Heart right ventricle (tissue), 16 donors: ENCODE measurements around the gene BPIFB3. TPM values are rescaled to one million over a fixed set of nuclear protein-coding genes. Genes with fewer than 3 reads are reported as not detected.

Source experiments
- ATAC-seq, 8 donors: fragments of 200-7000 bp; cut with Tn5 transposase; one replicate each; pipeline ENCODE4 v1.9.1; 2020; ENCODE audit warnings: mild to moderate bottlenecking in 8 of 8, moderate library complexity in 8 of 8, moderate number of reproducible peaks in 1 of 8
- DNase-seq, 2 donors: peaks; one replicate each; pipeline ENCODE4 v3.0.0-alpha.2; 2020
- H3K27ac ChIP-seq, 10 donors: fragments of 200-600 bp; sonication (generic) in 2 of 10; one replicate each; pipeline versions ENCODE4 v1.5.0 to v1.8.0; 2020 to 2022; ENCODE audit warnings: mild to moderate bottlenecking in 3 of 10
- H3K27me3 ChIP-seq, 7 donors: fragments of 200-600 bp; one replicate each; pipeline ENCODE4 v1.8.0; 2021 to 2022; ENCODE audit warnings: mild to moderate bottlenecking in 2 of 7
- H3K36me3 ChIP-seq, 9 donors: fragments of 200-600 bp; sonication (generic) in 1 of 9; one replicate each; pipeline versions ENCODE4 v1.5.0 to v1.8.0; 2020 to 2022; ENCODE audit warnings: mild to moderate bottlenecking in 2 of 9
- H3K4me1 ChIP-seq, 9 donors: fragments of 200-600 bp; sonication (generic) in 1 of 9; one replicate each; pipeline versions ENCODE4 v1.5.0 to v1.8.0; 2020 to 2022; ENCODE audit warnings: mild to moderate bottlenecking in 4 of 9
- H3K4me3 ChIP-seq, 10 donors: fragments of 200-600 bp; sonication (generic) in 2 of 10; one replicate each; pipeline versions ENCODE4 v1.5.0 to v1.8.0; 2020 to 2022; ENCODE audit warnings: mild to moderate bottlenecking in 7 of 10, moderate library complexity in 2 of 10
- H3K9me3 ChIP-seq, 11 donors: fragments of 200-600 bp in 10 of 11; sonication (generic) in 2 of 11; one replicate each; pipeline versions ENCODE4 v1.5.0 to v1.8.0; 2013 to 2022; ENCODE audit warnings: mild to moderate bottlenecking in 2 of 11, control low read depth in 1 of 11, moderate library complexity in 1 of 11
- WGBS, 2 donors: extraction: QIAGEN DNeasy Blood & Tissue Kit; methylation state at CpG; one replicate each; pipeline ENCODE4 v1.1.7; 2013; ENCODE audit warnings: inconsistent platforms in 1 of 2; 5-methylcytosine and 5-hydroxymethylcytosine counted together
- intact Hi-C, 10 donors: fragments of 100-400 bp; cut with DNase I; formaldehyde crosslinking; loops; one replicate each; pipeline versions ENCODE4 v1.11.1 to v1.14.2; 2022
- polyA plus RNA-seq, 2 donors: library from polyadenylated mRNA; stranded (reverse); fragments of 200-250 nt; gene quantifications; one replicate each; pipeline ENCODE4 v1.2.3, GENCODE V29; 2013
- total RNA-seq, 10 donors: library from RNA; stranded (reverse); fragmentation: NEBNext Ultra II Directional in 3 of 10; extraction: Animal tissue kit (Norgen Biotek cat#: 25700) in 3 of 10; gene quantifications; one replicate each; pipeline versions ENCODE4 v1.2.1 to v1.2.4, GENCODE V29; 2021 to 2023
- TF ChIP-seq, protein P1 (sequence below), 9 donors: fragments of 200-600 bp; sonication (generic) in 2 of 9; IDR thresholded peaks; one replicate each; pipeline versions ENCODE4 v1.5.0 to v1.8.0; 2021 to 2022; ENCODE audit warnings: antibody characterized with exemption in 9 of 9, mild to moderate bottlenecking in 5 of 9, moderate library complexity in 1 of 9
- donor health status: Arrhythmogenic right ventricular cardiomyopathy.
- donor health status: ischemic (EF 13 %, LVEDD 7.1; RV severe dilation, severe dysfunction).
- donor health status: healthy with polysubstance abuse.
- donor health status: DM: no; HTN: yes; CAD: no.
- donor health status: DM: no; HTN: no; CAD: no.
- donor health status: ischemic (EF 25% LVEDD 6.9; RV normal size, moderate dysfunction).
- donor health status: ischemic (EF 25% LVEDD 5.7; RV mildly dilated, moderate dysfunction).
- donor health status: healthy.
- donor health status: DM: yes; HTN: yes; CAD: no.
- donor health status: Ischemic cardiomyopathy.
- donor health status: ischemic (EF 35%, LVEDD 5.7; RV mildly dilated, moderate dysfunction).
- donor health status: nonischemic (EF 11% LVEDD 7.7; RV severe dilation, severe dysfunction).
- donor health status: DM: yes; HTN: yes; CAD: no.
- donor health status: PGD.
- donor health status: ischemic (EF 29% LVEDD 5.4; RV normal size, mild dysfunction).
- donor health status: nonischemic (EF 23%, LVEDD 6.1; RV moderate dilation, normal function).

The BPIFB3 gene
- total and polyA plus RNA-seq, 12 donors, result not detected

DNA sequence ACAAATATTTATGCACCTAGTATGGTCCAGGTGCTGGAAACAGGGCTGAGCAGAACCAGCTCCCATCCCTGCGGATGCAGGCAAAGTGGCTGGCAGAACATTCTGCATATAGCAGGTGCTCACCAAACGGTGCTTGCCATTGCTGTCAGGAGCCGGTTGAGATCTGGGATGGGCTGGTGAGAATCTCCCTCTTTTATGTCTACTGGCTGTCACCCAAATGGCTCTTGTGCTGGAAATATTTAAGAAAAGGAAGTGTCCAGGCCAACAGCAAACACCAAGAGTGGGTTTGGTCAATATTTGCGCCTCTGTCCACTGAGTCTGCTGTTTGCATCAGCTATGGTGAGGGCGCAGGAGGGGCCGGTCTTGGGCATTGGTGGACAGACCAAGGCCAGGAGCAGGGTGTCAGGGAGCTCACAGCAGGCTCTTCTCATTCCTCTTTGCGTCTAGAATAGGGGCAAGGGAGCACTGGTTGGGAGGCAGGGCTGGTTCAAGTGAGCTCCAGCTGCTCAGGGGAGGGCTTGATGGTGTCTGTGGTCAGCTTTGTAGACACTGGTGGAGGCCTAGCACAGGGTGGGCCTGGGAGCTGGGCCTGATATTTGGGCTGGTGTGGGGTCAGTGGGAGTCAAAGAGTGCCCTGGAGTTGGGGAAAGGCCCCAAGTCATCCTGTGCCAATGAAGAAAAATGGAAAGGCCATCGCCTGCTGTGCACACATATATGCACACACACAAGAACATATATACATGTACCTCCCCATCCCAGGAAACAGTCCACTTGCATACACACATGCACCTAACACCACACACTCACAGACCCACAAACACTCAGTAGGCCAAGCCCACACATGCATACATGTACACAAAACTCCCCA is 47.6 kb upstream of the BPIFB3 start:
- Histone ChIP-seq H3K4me3 (no peak overlapping the region), H3K27ac (no peak overlapping the region), H3K27me3 (no peaks in the 10 kb centered on the region), H3K36me3 (no peaks in the 10 kb centered on the region), H3K9me3 (peaks cover 0 to 15% (median 0%) of the 10 kb centered on the region in 11 donors), H3K4me1 (no peaks in the 10 kb centered on the region)
- ATAC-seq (no peak), DNase-seq (no peak)
- TF ChIP-seq, protein P1, sequence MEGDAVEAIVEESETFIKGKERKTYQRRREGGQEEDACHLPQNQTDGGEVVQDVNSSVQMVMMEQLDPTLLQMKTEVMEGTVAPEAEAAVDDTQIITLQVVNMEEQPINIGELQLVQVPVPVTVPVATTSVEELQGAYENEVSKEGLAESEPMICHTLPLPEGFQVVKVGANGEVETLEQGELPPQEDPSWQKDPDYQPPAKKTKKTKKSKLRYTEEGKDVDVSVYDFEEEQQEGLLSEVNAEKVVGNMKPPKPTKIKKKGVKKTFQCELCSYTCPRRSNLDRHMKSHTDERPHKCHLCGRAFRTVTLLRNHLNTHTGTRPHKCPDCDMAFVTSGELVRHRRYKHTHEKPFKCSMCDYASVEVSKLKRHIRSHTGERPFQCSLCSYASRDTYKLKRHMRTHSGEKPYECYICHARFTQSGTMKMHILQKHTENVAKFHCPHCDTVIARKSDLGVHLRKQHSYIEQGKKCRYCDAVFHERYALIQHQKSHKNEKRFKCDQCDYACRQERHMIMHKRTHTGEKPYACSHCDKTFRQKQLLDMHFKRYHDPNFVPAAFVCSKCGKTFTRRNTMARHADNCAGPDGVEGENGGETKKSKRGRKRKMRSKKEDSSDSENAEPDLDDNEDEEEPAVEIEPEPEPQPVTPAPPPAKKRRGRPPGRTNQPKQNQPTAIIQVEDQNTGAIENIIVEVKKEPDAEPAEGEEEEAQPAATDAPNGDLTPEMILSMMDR (IDR thresholded peaks at IDR 0.05), result no peak
- intact Hi-C loops, result loop anchor here in 1 of 10 donors (10.0 kb wide), 1 partner anchor 101 kb away; no protein-coding TSS in a partner anchor
- WGBS, 2 donors, result 79 to 84% methylated on average over 8 of the region's 8 CpGs

DNA sequence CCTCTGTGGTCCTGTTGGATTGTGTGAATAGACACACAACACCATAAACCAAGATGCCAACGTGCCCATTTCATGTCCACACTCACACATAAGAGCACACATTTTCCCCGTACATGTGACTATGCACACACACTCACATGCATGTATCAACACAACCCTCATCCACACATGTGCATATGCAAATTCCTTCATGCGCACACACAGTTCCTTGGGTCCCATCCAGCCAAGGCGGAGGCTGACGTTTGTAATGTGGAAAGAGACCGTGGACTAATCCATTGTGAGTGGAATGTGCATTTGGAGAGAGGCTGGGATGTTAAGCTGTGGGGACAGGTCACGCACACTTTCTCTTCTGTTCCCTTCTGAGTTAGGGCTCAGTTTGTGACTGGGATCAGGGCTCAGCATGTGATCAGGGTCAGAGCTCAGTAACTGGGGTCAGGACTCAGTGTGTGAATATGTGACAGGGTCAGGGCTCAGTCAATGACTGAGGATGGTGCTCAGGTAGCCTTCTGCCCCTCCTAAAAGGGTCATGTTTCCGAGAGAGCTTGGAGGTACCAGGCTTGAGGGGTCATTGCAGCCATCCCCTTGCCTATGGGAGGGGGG is 46.8 kb upstream of the BPIFB3 start:
- Histone ChIP-seq H3K27me3 (no peaks in the 10 kb centered on the region), H3K36me3 (no peaks in the 10 kb centered on the region), H3K9me3 (peaks cover 0 to 15% (median 0%) of the 10 kb centered on the region in 11 donors), H3K27ac (no peak overlapping the region), H3K4me1 (no peaks in the 10 kb centered on the region), H3K4me3 (no peak overlapping the region)
- no peak for ATAC-seq
- no peak for DNase-seq
- TF ChIP-seq, protein P1 (IDR thresholded peaks at IDR 0.05), result no peak
- intact Hi-C loops, result loop anchor here in 1 of 10 donors (10.0 kb wide), 1 partner anchor 102 kb away; no protein-coding TSS in a partner anchor
- WGBS, 2 donors, result 85 to 86% methylated on average over 8 of the region's 8 CpGs

DNA sequence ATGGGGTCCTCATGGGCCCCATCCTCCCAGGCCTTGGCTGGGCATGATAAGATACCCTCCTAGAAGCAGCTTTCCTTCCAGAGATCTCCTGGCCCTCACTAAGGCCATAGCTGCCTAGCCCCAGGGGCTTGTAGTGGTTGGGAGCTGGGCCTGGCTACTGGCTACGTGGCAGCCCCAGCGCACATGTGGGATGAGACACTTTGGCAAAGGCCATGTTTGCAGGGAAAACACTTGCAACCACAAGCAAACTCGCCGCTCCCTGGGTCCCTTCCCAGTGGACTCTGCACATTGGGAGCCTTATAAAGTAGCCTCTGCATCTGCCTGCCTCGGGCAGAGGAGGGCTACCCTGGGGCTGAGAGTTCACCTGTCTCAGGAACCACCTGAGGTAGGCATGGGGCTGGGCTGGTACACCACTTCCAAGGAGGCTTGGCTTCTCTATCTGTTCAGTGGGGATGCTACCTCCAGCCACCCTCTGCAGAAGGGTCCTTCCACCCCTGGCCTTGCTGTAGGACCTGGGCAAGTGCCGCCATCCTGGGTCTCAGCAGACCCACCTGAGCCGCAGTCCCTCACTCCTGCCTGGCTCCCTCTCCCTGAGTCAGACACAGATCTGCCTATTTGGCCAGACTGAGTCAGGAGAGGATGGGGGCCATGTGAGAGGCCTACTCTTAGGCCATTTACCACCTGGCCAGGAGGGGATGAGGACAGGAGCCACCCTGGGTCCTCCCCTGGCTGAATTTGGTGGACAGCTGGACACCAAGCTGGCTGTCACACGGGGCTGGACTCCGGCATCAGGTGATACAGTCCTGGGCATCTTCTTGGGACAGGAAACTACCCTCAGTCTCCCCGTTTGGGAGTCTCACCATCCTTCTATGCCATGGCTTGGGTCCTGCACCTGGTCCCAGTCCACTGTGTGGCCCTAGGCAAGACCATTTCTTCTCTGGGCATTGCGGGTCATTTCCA is 46.0 kb upstream of the BPIFB3 start, which contains the start of gene BPIFB2:
TSS of gene BPIFB2 (plus strand) at position 329 of the 960 bp plus-strand sequence. CDS start 871 bp downstream, outside the sequence.
- WGBS, 2 donors, result 89 to 90% methylated on average over 11 of the region's 11 CpGs
- intact Hi-C loops, result loop anchor here in 1 of 10 donors (10.0 kb wide), 1 partner anchor 103 kb away; no protein-coding TSS in a partner anchor

More for the DNA sequence above, 46.0 kb upstream of the BPIFB3 start, which contains the start of gene BPIFB2:
- Histone ChIP-seq H3K4me3 (no peak within 1 kb of the TSS), H3K36me3 (no peaks in the 10 kb centered on the region), H3K27ac (no peak within 1 kb of the TSS), H3K4me1 (no peaks in the 10 kb centered on the region), H3K27me3 (peaks cover 0 to under 1% (median 0%) of the 10 kb centered on the region in 7 donors), H3K9me3 (peaks cover 0 to 15% (median 0%) of the 10 kb centered on the region in 11 donors)
- DNase-seq (no peak), ATAC-seq (no peak)
- TF ChIP-seq, protein P1 (IDR thresholded peaks at IDR 0.05), result no peak
